NCI-H460 (cell line): ENCODE measurements around the gene SLC24A3. TPM values are rescaled to one million over a fixed set of nuclear protein-coding genes. Genes with fewer than 3 reads are reported as not detected.

Source experiments
- DNase-seq: peaks from one replicate; pipeline ENCODE4 v3.0.0-alpha.2; 2016; ENCODE audit warnings: low read depth; ENCODE audit errors: extremely low read depth
- total RNA-seq: library from RNA; depleted of rRNA; stranded (reverse); fragments of >200 nt; shearing (Covaris generic); gene quantifications from 2 replicates; pipeline ENCODE4 v1.2.3, GENCODE V29; 2014

SLC24A3 gene
- total RNA-seq, 1 experiment from 2014 or later: 0.02 TPM

DNA sequence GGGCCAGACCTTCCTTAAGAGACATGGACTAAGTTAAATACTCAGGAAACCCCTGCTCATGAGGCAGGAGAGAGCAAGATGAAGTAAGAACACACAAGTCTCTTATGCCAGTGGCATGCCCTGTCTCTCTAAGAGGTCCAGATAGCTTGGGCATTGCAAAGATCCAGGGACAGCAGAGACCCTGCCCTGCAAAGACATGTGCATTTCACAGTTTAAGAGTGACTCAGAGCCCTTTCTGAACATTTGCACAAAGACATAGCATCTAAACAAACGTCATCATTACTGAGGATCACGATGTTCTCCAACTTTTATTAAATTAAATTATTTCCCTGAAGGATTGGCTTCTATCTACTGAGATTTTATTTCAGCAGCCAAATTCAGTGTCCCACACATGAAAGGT lies 315.1 kb downstream of the SLC24A3 start:
- no peak for DNase-seq

DNA sequence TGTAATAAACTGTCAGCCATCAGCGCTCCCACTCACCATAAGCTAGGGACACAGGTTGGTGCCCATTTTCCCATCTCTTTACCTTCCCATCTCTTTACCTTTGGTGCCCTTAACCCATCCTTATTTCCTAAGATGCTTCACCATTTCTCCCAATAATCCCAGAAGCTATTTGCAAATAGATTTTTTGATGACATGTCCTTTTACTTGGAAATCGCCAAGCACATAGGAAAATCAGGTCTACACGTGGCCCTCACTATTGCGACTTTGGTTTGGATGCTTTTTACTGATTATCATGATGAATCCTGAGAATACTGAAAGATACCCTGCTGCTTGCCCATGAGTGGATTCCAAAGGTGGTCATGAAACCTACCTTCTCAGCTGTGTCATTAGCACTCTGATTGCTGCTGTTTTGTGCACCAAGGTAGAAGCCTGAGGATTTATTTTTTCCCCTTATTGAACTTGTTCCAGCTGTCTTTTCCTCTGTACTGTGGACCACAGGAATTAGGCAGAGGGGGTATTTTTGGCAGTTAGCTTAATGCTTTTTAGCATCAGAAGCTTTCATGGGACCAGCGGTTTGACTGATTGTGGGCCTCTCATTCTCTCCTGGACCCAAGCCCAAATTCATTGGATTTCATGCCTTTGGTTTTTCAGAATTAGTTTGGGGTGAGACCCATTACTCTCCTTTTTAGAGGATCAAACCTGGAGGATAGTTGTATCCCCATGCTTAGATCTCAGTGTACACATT lies 316.0 kb downstream of the SLC24A3 start:
- DNase-seq: no peak

DNA sequence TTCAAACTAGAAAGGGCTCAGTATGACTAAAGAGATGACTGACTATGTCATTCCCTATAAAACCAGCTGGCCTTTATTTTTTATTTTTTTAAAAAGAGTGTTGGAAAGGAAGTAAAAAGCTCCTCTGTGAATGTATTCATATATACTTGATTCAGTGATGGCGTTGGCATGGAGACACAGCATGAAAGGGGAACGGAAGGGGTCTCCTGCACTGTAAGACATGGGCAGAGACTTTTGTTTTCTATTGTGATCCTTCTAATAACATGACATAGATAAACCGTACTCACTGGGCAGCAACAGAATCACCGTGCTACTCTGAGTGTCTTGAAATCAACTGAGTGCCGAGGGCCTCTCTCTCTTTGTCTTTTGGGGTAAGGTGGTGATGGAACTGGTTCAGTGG lies 317.6 kb downstream of the SLC24A3 start:
- DNase-seq: no peak

DNA sequence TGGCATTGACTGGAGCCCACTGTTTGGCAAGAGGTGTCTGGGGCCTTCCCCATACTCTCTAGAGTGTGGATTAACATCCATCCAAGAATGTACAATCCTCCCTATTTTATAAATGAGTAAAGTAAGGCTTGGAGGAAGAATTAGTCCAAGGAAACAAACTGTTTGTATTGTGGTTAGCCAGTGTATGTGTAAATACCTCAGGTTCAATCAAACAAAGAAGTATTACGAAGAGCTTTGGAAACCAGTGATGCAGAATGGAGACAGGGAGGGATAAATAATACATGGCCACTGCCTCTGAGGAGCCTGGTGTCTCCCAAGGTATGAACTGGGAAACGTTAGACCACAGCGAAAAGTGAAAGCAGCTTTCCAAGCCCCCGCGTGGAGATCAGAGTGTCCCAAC lies 319.0 kb downstream of the SLC24A3 start:
- DNase-seq: no peak

DNA sequence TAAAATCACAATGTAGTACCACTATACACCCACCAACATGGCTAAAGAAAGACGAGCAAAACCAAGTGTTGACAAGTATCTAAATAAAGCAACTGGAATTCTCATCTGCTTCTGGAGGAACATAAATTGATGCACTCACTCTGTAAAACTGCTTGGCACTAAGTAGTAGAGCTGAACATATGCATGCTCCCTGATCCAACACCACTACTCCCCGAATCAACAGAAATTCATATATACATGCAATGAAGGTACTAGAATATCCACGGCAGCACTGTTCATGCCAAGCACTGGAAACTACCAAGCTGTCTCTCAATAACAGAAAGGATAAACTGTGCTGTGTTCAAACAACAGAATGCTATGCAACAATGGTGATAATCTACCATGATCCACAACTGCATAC lies 326.1 kb downstream of the SLC24A3 start:
- no peak for DNase-seq

DNA sequence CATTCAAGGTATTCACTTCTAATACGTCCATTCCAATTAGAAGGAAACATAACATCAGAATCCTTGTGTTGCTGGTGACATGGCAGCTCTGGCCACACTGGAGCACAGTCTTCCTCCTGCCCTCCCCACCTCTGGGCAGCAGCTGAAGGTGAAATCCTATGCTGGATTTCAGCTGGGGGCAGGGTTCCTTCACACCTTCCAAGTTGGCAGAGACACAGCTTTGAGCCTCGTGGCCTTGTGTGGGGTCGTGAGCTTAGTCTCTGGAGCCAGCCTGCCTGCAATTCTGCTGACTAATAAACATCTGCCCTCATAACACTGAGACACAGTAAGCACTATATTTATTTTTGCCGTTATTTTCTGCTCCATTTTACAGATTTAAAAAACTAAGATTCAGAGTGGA lies 326.7 kb downstream of the SLC24A3 start:
- no peak for DNase-seq

DNA sequence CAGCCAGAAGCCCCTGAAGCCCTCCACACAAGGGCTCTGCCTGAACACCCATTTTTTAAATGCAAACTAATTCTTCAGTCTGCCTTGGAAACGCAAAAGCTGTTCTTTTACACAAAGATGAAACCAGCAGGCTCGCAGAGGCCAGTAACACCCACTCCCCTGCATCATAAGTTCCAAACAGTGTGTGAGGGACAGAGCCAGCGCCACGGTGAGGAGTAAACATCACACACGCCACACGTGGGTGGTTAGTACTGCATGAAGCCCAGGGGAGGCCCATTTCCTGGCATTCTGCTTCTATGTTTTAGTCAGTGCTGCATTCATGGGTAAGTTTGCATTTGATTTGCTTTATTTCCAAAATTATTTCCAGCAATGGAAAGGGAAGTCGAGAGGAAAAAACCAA lies 327.9 kb downstream of the SLC24A3 start:
- no peak for DNase-seq

DNA sequence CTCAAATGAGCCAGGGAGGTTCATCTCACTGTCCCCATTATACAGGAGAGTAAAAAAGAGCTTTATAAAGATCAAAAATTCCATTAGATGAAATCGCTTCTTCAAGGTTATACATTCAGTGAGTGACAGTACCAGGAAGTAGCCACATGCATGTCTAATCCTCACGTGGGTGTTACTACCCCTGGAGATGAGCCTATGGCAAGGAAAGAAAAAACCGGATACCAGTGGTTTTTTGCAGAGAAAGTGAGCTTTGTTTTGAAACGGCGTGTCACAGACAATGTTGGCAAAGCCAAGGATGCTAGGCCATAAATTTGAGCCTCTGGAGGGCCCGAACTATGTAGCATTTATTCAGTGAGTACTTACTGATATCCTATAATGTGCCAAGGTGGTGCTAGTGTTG lies 330.7 kb downstream of the SLC24A3 start:
- no peak for DNase-seq

DNA sequence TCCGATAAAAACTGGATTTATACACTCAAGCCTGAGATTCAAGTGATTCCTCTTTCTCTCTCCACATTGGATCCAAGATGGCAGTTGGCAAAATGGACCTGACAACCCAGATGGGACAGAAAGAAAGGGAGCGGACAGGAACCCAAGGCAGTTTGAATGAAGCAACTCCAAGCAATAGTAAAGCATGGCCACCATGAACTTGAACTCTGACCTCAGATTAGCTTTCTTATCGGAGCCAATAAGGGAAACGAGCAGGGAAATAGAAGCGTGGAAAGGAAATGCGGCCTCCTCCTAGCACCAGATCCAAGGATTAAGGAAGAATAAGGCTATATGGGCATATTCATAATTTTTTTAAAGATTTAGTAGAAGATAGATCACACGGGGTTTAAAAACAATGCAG lies 332.2 kb downstream of the SLC24A3 start:
- no peak for DNase-seq

DNA sequence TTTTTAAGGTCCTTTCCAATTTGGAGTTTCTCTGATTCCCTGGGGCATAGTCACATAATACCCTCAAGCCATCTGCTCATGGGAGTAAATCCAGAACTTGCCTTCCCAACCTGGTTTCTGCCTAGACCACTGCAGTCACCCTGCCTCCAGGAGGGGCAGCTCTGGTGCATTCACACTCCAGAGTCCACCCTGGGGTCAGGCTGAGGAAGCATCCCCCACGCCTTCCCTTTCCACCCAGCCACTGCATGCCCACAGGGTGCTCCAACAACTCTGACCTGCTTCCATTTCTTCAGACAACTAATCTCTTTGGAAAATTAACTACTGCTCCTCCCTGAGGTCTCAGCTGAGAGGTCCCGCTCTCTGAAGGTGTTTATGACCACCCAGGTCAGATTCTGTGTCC lies 334.2 kb downstream of the SLC24A3 start:
- DNase-seq: no peak

DNA sequence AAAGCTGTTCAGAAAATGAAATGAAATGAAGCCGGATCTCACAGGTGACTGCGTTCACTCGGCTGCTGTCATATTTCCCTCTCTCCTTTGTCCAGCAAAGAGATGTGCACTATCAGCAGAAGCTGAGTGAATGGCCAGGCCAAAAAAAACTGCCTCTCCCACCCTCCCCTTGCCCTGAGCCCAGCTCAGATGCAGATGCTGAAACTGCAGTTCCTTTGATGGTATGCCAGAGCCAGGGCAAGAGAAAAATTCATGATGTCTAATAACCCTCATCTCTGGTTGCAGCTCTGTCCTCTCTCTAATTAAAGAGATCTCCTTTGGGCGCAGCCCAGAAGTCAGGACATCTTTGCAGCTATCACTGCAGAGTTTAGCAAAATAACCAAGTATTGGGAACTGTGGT lies 335.1 kb downstream of the SLC24A3 start:
- no peak for DNase-seq

DNA sequence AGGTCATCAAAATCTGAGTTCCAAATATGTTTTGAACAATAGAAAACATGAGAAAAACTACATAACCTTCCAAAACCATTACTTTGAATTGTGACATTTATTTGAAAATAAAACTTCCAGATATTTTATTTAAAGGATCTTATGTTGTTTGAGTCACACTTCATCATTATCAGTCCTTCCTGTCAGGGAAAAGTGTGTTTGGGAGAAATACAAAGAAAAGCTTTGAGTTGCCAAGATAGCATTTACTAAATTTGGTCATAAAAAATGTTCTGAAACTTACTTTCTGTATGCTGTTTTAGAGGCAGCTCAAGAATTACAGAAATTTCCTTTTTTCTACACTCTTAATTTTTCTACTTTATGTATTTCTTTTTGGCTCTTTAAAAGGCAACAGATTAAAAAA lies 337.5 kb downstream of the SLC24A3 start:
- no peak for DNase-seq

DNA sequence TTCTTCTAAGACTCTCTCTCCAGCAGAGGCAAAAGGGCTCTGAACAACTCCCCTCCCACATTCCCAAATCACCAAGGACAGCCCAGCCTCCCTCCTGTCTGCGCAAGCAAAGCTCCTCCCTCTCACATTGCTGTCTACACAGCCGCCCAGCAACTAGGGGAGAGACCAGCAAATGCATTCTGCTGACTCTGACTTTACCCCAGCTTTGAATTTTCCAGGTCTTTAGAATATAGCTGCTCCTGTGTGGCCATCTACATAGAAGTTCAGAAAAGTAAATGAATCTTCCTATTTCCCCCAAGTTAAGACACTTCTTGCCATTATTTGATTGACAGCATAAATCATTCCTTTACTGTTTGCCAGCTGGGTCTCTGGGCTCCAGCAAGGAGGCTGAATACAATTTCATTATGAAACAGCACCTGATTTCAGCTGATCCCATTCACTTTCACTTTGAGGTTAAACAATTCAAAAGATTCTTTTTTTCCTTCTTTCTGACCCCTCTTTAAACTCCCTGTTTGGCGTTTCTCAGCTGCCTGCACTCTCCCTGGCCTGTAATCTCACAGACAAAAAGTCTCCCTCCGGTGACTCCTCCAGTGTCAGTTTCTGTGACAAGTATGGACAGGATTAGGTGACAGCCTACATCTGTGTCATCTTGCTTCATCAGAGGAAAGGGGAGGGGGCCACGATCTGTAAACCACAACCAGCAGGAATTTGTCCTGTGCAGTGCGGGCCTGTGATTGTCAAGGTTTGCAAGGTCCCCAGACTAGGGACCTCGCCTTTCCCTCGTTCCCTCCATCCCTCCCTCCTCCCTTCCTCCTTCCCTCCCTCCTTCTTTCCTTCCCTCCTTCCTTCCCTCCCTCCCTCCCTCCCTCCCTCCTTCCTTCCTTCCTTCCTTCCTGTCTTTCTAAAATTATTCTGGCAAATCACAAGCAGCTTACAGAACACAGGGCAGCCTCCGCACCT lies 340.1 kb downstream of the SLC24A3 start:
- DNase-seq: no peak

DNA sequence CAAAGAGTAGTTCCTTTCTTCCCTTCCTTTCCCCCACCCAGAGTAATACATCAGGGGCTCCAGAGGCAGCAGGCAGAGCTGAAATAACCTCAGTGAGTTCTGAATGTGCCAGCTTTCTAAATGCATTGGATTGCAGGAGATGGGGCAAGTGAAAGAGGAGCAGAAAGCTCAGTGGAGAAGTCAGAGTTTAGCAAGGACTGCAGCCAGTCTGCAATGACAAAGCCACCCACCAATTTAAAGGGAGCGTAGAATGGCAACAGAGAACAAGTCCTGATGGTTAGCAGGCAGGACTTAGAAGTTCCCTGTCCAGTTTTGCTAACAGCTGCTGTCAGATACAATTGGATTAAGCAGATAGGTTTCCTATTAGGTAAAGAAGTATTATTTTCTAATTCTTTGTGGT lies 342.2 kb downstream of the SLC24A3 start:
- no peak for DNase-seq

DNA sequence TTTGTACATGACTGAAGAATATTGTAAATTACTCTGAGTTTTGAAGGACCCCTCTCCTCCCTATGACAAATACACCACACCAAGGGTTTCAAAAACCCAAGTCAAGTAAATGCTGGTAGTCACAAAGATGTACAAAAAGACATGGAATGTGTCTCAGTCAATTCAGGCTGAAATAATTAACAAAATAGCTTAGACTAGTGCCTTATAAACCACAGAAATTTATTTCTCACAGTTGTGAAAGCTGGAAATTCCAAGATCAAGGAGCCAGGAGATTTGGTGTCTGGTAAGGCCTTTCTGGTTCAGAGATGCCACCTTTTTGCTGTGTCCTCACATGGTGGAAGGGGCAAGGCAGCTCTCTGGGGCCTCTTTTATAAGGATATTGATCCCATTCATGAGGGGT lies 343.3 kb downstream of the SLC24A3 start:
- DNase-seq: no peak

DNA sequence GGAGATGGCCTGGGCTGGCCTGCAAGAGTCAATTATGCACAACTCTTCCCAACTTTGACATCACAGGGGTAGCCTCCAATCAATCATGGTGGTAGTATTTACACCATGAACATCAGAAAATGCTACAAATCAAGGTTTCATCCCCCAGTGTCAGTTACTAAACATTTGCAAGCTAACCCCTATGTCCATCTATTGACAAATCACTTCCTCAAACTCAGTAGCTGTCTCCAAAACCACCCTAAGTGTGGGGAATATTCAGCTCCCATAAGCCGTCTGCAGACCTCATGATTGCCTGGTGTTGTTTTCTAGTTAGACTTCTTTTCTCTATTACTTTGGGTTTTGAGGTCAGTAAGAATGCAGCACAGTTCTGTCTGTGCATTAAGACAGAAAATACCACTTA lies 344.8 kb downstream of the SLC24A3 start:
- DNase-seq: no peak

DNA sequence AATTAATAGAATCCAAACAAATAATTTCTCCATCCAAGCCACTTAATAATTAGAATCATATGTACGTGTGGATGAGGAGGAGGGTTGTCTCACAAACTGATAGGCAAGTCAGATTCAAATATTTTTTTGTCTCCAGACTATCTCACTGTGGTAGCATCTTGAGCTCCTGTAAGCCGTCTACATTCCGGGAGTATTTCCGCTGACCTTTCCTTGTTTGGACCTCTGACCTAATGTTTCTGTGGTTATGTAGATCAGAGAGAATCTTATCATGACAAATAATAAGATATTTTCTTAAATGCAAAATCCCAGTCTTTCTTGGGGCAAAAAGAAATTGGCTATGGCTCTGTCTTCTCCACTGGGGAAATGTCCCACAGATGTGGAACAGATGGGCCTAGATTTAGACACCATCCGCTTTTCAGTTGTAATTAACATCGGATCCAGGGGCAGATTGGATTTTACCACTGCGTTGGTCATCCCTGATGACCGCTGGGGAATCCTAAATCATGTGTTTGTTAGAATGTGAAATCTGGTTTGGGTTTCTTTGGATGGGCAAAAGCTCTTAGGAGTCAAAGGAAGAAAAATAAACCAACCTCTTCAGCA lies 348.5 kb downstream of the SLC24A3 start:
- no peak for DNase-seq

DNA sequence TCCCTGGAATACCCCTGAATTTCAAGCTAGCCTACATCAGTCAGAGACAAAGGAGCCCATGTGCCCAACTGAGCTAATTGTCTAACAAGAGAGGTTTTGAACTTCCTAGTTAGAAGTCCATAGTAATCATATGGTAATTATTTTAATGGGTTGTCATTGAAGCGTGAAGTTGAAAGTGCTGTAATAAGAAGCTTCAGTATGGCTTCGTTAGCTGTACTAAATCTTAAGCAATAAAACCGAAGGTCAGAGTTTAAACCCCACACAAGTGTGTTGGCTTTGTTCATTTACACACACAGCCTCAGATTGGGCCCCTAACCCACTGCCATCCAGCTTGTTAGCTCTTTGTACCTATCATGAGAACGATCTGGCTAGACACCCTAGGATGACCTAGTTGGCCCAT lies 350.0 kb downstream of the SLC24A3 start:
- DNase-seq: no peak

DNA sequence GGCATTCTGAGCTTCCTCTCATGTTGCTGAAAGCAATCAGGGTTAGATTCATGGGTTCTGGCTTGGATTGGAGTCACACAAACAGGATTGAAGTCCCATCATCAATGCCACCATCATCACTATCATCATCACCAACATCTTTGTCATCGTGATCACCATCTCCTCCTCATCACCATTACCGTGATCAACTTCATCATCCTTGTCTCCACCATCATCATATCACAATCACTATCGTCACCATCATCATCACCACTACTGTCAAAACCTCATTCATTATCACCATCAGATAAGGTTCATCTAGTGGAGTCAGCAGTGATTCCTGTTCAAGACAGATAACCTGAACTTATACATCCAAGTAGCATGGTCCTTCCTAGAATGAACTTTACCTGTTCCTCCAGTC lies 351.8 kb downstream of the SLC24A3 start:
- no peak for DNase-seq

DNA sequence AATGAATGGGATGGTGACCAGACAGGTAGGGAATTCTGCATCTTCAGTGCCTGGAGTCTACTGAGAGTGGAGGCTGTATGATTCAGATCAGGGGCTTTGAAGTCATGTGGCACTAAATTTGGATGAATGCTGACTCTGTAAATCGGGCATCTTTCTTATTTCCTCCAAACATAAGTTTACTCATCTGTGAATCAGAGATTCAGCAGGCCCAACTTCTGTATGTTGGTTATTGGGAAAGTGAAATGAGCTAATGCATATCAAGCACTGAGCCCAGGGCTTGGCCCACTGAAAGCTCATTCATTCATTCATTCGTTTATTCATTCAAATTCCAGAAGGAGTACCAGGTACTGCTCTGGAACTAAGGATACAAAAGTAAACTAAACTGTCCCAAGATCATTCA lies 353.3 kb downstream of the SLC24A3 start:
- DNase-seq: no peak

DNA sequence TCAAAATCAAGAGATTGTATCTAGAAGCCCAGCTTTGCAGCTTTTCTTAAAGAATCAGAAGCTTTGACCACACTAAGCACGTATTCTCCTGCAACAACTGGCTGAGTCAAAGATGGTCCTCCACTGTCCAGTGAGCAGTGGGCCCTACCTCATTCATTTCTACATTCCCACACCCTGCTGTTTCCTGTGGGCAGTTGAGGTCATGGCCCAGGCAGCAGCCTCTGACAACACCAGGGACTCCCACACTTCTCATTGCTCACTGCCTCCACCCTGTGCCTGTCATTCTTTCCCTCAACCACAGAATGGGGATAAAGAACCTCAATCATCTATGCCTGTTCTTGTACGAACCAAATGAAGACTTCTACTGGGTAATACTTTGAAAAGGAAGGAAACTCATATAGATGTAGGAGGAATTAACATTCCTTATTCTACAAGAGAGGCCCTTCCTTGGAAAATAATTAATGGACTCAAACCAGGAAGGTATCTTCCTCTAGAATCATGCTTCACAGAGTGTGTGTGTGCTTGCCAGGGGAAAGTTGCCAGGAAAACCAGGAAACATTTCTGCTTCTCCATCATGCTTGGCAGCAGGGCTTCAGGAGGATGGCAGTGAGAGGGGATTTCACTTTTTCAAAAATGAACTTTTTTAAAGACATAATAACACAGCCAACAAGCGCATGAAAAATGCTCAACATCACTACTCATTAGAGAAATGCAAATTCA lies 353.9 kb downstream of the SLC24A3 start:
- no peak for DNase-seq
